HG03097 (cell line): Measurements from ENCODE around the gene SLIT1.

Experiments
- ATAC-seq: cut with Tn5 transposase; IDR thresholded peaks from one replicate; pipeline ENCODE4 v1.9.1; 2021; ENCODE audit not compliant: unreplicated experiment, low FRiP score

SLIT1 gene

GRCh38 chr10:97120370-97120769 is 65.4 kb downstream of the SLIT1 start:
- no peak for ATAC-seq

GRCh38 chr10:97119058-97119745 is 66.6 kb downstream of the SLIT1 start:
- no peak for ATAC-seq

GRCh38 chr10:97117372-97117771 is 68.4 kb downstream of the SLIT1 start:
- ATAC-seq = no peak

DNA sequence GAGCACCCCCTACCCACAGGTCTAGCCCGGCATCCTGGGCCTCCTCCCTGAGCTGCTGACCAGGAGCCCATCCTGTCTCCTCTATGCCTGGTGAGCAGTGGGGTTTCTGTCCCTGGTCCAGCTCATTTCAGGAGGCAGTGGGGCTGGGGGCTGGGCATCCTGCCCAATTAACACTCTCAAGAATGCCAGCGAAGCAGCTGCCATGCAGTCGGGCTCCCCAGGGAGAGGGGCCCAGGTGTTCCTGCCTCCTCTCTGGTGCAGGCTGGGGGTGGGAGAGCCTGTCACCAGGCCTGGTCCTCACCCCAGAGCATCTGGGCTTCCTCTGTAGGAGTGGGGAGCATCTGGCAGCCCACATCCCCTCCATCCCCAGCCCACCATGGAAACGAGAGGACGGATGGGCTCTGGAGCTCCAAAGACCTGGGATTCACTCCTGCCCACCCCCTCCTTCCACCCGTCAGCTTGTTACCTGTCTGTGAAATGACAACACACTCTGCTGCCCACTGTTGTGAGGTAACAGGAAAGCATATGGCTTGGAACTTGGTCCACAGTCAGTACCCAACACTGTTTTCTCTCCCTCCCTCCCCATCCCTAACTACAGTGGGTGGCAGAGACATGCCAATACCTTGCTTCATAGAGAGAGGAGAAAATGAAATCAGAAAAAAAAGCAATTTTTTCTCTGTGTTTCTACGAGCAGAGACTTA is 69.1 kb downstream of the SLIT1 start:
- no peak for ATAC-seq

- no peak for ATAC-seq
Measured at GRCh38 chr10:97115846-97116245, 69.9 kb downstream of the SLIT1 start.

DNA sequence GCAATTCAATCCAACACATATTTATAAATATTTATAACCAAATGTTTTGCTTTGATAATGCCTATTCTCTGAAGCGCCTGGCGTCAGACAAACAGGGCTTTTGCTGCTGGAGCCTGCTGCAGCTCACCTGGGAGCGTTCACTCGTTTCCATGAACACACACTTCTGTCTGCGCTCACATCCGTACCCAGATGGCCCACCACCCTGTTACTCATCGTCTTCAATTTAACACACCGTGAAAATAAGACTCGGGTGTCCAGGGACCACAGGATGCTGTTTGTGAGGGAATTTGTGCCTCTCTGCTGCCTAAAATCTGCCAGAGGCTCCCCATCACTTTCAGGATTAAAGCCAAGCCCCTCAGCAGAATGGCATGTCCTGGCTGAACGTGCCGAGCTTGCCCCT is 74.1 kb downstream of the SLIT1 start:
- ATAC-seq = no peak

DNA sequence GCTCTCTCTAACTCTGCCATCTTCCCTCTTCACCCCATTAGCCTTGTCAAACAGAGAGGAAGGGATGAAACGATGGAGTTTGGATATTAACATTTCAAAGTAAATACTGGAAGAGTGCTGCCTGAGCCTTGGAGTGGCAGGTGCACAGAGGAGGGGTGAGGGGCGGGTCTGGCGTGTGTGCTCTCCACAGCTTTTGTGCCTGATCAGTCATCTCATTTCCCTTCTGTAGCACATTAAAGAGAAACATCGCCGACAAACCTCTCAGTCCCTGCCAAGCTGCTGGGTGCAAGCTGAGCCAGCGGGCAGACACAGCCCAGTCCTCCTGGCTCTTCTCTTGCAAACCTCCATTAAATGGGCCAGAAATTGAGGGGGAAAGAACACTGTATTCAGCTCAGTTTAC is 76.2 kb downstream of the SLIT1 start:
- no peak for ATAC-seq

- ATAC-seq = no peak
Measured at GRCh38 chr10:97107551-97107950, 78.2 kb downstream of the SLIT1 start.

DNA sequence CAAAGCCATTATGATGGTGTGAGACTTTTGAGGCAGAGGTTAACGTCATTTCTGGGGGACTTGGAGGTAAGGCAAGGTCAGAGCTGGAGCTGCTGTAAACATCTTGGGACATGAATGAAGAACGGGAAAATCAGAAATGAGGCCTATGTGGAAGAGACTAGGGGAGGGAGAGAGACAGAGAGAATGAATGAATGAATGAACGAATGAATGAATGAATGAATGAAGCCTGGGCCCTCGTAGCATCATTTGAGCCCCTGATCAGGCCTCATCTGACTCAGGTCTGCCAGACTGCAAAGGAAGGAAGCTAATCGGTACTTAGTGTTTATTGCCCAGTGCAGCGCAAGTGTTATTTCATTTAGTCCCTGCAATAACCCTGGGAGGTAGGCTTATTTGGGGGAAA is 79.6 kb downstream of the SLIT1 start:
- no peak for ATAC-seq

GRCh38 chr10:97105303-97105702 is 80.5 kb downstream of the SLIT1 start:
- ATAC-seq = no peak

- no peak for ATAC-seq
Measured at GRCh38 chr10:97103316-97104080, 82.3 kb downstream of the SLIT1 start.

- ATAC-seq = no peak
Measured at GRCh38 chr10:97102441-97102840, 83.3 kb downstream of the SLIT1 start.

DNA sequence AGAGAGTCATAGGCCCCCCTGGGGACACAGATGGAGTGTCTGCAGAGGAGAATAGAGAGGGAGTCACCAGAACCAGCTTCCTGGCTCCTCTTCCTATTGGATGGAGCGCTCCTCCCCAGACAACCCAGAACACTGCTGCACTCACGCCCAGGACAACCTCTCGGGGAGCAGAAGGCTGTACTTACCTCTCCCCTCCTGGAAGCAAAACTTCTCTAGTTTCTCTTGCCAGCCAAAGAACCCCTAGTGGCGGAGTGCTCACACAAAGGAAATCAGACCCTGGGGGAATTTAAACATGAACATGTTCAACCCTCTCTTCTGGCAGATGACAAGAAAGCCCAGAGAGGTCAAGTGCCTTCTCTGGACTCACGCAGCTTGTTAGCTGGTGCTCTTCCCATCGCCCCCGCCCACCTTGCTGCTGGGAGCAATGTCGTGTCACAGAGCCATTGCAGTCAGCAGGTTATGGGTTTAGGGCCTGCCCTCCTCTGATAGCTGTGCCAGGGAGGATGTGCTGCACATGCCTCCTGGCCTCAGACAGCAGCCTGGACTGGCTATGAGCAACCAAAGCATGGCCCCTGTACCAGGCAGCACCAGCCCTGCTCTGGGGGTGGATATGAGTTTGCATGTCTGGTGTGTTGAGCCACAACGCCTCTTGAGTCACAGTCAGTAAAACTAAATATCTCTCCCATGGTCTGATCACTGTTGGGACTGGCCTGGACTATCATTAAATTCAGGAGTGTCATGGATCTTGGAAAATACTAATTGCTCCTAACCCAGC is 84.4 kb downstream of the SLIT1 start:
- ATAC-seq = no peak

DNA sequence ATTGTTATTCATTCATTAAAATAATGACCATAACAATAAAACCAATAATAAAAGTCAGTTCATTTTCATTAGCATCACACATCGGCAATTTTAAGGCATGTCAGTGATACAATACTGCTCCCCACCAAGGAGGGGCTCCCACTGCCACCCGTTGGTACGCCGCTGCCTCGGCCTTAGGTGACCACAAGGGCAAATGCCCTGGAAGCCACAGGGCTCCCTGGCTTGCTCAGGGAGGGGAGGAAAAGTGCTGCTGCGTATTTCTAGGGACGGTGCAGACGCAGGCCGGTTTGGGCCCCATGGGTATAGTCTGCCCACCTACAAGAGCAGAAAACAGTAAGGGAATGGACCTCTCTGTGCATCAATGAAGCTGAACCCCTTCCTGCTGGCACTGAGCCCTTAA is 85.1 kb downstream of the SLIT1 start:
- no peak for ATAC-seq

- ATAC-seq = no peak
Measured at GRCh38 chr10:97099868-97100267, 85.9 kb downstream of the SLIT1 start.

GRCh38 chr10:97099089-97099488 is 86.7 kb downstream of the SLIT1 start:
- ATAC-seq = no peak

- ATAC-seq = no peak
Measured at GRCh38 chr10:97097084-97097433, 88.7 kb downstream of the SLIT1 start.

DNA sequence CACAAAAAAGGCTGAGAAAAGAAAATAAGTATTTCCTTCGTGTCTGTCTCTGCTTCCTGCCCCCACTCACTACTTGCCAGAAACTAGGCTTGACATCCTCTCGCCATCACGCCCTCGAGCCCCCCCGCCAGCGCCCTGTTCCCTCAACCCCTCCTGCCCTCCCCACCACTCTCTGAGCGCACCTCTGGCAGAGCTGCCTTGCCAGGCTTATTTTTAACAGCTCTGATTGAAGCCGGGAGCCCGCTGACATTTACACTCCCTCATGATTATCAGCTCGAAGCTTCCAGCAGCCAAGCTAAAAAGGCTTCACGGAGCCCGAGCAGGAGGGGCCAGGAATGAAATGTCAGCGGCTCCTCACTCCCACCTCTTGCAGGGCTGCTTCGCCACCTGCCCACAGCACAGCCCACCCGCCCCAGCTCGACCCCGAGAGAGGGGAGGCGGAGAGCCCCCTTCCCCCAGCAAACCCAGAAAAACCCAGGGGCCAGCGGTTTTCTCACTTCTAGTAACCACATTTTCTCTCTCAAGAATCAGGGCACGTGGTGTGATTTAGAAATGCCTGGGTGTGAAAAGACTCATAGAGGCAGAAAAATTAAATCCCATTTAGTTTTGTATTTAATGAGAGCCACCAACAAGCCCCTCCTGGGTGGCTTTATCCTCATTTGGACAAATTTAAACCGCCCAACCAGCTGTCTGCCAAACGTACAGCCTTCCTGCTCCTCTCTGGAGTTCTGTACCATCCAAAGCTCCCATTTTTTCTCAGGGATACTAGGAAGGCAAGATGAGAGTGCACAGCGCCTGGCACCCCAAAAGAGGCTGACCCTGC is 89.3 kb downstream of the SLIT1 start:
- no peak for ATAC-seq

- no peak for ATAC-seq
Measured at GRCh38 chr10:97095701-97096260, 90.0 kb downstream of the SLIT1 start.

DNA sequence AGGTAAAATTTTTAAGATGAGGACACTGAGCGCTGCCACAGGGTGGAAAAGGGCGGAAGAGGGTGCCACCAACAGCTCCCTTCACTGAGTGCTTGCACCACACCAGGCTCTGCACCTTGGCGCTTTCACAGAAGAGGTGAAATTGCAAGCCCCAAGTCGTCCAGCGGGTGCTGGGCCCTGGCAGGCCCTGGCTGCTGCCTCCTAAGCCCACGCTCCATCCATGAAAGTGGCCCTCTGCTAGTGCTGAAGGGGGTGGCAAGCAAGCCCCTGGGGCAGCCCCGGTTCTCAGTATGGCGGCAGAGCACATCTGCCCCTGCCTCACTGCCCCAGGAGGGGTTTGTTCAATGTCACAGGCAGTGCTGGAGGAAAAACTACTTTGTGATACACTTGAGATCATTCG is 95.1 kb downstream of the SLIT1 start:
- no peak for ATAC-seq
